ENCODE data around the gene SKIC2.
A peak's percentile ranks its signal among the peaks of the same experiment; 100 is the strongest.
"Not testable (repeated sequence)": the region's sequence is repeated elsewhere in the genome, so short reads cannot be mapped to it uniquely, and the experiment has no call there.

Gene SKIC2

DNA sequence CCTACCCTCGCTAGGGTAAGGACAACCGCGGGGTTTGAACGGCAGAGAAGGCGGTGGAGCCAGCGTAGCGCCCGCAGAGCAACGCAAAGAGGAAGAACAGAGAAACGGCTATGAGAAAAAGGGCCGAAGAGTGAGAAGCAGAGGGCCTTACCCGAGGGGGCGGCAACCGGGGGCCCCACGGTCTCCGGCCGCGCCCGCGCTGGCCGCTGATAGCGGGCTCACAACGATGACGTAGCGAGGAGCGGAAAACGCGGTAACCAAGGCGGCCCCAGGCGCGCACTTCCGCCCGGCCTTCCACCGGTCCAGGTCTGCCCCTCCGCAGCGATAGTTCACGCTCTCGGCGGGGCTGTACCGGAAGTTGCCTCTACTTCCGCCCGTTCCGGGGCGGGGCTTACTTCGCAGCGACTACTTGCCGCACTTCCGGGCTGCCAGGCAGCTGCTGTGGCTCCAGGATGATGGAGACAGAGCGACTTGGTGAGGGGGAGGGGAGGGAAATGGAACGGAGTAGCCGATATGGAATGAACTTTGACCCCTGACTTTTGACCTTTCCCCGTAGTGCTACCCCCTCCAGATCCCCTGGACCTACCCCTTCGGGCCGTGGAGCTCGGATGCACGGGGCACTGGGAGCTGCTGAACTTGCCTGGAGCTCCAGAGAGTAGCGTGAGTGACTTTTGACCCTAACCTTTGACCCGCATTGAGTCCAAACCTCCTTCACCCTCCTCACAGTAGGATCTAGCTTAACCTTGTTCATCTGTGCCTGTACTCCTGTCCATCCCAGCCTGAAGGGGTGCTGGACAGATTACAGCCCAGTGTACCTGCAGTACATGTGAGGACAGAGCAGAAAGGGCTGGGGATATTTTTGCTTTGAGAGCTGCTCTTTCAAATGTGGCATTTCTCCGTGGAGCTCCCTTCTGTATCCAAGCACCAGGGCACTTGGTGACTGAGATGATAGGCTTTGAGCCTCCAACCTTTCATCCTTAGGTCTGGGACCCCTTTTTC lies at the start of gene SKIC2, which contains the start of gene NELFE:
SKIC2 (plus strand) TSS at position 435 of the 999 bp plus-strand sequence; CDS start at position 453, 18 bp downstream.
NELFE (minus strand) TSS at position 231 of the 999 bp plus-strand sequence. CDS start 525 bp downstream, outside the sequence.
- DNase-seq, result peak; percentile 98

GRCh38 chr6:31909298-31909697 lies 49.7 kb upstream of the SKIC2 start:
- not testable (repeated sequence) for DNase-seq

GRCh38 chr6:31911826-31912585 lies 47.0 kb upstream of the SKIC2 start:
- DNase-seq, result no peak

DNA sequence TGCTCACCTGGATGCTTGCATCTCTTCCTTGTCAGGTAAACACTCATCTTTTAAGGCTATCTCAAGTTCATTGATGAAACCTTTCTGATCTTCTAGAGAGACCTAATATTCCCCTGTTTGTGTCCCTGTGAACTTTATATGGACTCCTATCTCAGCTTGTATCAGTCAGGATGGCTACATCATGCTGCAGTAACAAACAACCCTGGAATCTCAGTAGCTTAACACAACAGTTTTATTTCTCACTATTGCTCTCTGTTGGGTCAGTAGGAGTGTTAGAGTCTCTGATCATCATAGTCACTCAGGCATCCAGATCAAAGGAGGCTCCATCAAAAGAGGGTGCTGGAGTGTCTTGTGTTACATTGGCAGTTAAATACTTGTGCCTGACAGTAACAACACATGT lies 43.6 kb upstream of the SKIC2 start:
- no peak for DNase-seq

- no peak for DNase-seq
Observed at GRCh38 chr6:31915756-31916155, 43.2 kb upstream of the SKIC2 start.

DNA sequence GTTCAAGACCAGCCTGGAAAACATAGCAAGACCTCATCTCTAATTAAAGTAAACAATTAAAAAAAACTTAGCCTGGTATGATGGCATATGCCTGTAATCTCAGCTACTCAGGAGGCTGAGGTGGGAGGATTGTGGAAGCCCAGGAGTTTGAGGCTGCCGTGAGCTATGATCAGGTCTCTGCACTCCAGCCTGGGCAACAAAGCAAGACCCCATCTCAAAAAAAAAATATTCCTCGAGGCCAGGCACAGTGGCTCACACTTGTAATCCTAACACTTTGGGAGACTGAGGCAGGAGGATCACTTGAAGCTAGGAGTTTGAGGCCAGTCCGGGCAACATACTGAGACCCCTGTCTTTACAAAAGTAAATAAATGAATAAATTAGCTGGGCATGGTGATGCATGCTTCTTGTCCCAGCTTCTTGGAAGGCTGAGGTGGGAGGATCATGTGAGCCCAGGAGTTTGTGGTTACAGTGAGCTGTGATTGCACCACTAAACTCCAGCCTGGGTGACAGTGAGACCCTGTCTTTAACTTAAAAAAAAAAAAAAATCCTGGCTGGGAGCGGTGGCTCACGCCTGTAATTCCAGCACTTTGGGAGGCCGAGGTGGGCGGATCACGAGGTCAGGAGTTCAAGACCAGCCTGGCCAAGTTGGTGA lies 40.8 kb upstream of the SKIC2 start:
- DNase-seq, result no peak

GRCh38 chr6:31919624-31920303 lies 39.2 kb upstream of the SKIC2 start:
- no peak for DNase-seq

DNA sequence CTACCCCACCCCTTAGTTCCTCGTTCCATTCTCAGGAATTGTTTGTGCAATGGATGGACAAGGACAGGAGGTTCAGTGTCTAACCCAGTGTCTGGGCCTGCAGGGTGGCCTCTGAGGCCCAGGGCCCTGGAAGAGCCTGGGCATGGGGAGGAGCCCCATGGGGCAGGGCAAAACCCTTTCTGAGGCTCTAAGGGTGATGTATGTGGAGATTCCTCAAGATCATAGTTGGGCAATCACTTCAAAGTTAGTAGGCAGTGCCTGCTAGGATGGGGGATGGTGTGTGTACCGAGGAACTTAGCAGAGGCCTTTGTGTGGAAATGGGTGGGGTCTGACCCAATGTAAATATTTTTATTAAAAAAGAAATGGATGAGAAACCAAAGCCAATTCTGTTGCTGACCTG lies 38.2 kb upstream of the SKIC2 start:
- DNase-seq, result no peak

- no peak for DNase-seq
Observed at GRCh38 chr6:31922942-31923341, 36.0 kb upstream of the SKIC2 start.

GRCh38 chr6:31927242-31927862 lies 31.6 kb upstream of the SKIC2 start, which contains the start of gene C2:
TSS of gene C2 (plus strand) at chr6:31927717. CDS start at chr6:31927753, 36 bp downstream.
- no peak for DNase-seq

GRCh38 chr6:31927863-31928671 lies 30.9 kb upstream of the SKIC2 start:
- DNase-seq, result no peak

- no peak for DNase-seq
Observed at GRCh38 chr6:31928672-31928939, 30.4 kb upstream of the SKIC2 start.

DNA sequence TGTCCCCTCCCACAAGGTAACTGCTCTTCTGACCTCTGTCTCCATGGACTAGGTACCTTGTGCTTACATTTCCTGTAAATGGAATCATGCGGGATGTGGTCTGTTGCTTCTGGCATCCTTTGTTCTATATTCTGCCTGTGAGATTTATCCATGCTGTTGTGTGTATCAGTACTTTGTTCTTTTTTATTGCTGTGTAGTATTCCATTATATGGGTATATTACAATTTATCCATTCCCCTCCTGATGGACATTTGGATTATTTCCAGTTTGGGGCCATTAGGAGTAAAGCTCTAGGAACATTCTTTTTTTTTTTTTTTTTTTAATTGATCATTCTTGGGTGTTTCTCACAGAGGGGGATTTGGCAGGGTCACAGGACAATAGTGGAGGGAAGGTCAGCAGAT lies 28.0 kb upstream of the SKIC2 start:
- DNase-seq, result no peak

DNA sequence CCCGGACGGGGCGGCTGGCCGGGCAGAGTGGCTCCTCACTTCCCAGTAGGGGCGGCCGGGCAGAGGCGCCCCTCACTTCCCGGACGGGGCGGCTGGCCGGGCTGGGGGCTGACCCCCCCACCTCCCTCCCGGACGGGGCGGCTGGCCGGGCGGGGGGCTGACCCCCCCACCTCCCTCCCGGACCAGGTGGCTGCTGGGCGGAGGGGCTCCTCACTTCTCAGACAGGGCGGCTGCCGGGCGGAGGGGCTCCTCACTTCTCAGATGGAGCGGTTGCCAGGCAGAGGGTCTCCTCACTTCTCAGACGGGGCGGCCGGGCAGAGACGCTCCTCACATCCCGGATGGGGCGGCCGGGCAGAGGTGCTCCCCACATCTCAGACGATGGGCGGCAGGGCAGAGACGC lies 26.8 kb upstream of the SKIC2 start:
- not testable (repeated sequence) for DNase-seq

GRCh38 chr6:31933537-31933936 lies 25.4 kb upstream of the SKIC2 start:
- DNase-seq, result no peak

GRCh38 chr6:31935021-31935420 lies 24.0 kb upstream of the SKIC2 start:
- DNase-seq, result no peak

DNA sequence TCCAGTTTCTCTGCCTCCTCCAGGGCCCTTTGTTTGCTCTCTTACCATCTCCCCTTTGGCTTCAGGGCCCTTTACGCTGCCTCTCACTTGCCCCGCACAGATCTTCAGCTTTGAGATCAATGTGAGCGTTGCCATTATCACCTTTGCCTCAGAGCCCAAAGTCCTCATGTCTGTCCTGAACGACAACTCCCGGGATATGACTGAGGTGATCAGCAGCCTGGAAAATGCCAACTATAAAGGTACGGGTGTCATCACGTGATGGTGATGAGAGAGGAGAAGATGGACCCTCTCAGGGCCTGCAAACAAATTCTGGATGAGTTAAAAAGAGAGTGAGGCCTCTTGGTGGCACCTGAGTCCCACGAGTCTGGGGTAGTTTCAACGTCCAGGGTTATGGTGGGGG lies 23.2 kb upstream of the SKIC2 start:
- no peak for DNase-seq

DNA sequence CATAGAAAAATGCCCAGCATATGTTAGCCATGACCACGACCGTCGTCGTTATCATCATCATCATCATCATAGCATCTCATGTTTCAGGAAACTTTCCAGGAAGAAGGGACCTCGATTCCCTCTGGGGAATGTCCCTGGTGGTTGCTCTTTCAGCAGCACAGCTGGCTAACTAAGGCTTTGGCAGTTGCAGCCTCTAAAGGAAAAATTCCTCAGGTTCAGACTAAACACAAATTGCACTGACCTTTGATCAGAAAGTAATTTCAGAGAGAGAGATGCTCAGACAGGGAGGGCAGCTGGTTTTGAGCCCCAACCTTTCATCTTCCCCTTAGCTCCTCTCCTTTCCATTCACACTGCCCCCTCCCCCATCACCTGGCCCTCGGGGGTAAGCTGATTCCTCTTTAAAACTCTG lies 18.7 kb upstream of the SKIC2 start:
- DNase-seq, result no peak

- DNase-seq, result no peak
Observed at GRCh38 chr6:31943742-31944141, 15.2 kb upstream of the SKIC2 start.

DNA sequence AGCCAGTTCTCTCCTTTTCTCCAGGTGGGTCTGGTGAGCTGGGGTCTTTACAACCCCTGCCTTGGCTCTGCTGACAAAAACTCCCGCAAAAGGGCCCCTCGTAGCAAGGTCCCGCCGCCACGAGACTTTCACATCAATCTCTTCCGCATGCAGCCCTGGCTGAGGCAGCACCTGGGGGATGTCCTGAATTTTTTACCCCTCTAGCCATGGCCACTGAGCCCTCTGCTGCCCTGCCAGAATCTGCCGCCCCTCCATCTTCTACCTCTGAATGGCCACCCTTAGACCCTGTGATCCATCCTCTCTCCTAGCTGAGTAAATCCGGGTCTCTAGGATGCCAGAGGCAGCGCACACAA lies 13.8 kb upstream of the SKIC2 start:
- no peak for DNase-seq

Data from NCI-H1105 (cell line).